Stimulated activated CD4-positive, alpha-beta T cell treated with anti-CD3 and anti-CD28 coated beads, Interleukin-1b, Interleukin-23, amount 100 ng/mL, for 24 hours (primary cell): ENCODE data around the gene KCNJ1.
A peak's percentile ranks its signal among the peaks of the same experiment; 100 is the strongest.

ENCODE experiments used
- DNase-seq, 4 experiments: peaks; one replicate each; pipeline ENCODE4 v3.0.0-alpha.2; 2020; ENCODE audit warnings: low read depth in 4 of 4, low spot score in 1 of 4

KCNJ1 gene

GRCh38 chr11:128884054-128884453 is 17.0 kb upstream of the KCNJ1 start:
- DNase-seq: no peak

GRCh38 chr11:128882451-128882850 is 15.4 kb upstream of the KCNJ1 start:
- DNase-seq: no peak

- DNase-seq: no peak
Observed at GRCh38 chr11:128881221-128881620, 14.1 kb upstream of the KCNJ1 start.

- DNase-seq: no peak
Observed at GRCh38 chr11:128879817-128880216, 12.7 kb upstream of the KCNJ1 start.

GRCh38 chr11:128878455-128878854 is 11.4 kb upstream of the KCNJ1 start:
- no peak for DNase-seq

- DNase-seq: no peak
Observed at GRCh38 chr11:128877726-128878125, 10.6 kb upstream of the KCNJ1 start.

- DNase-seq: no peak
Observed at GRCh38 chr11:128876133-128876650, 9.1 kb upstream of the KCNJ1 start.

GRCh38 chr11:128874427-128874826 is 7.3 kb upstream of the KCNJ1 start:
- no peak for DNase-seq

GRCh38 chr11:128872594-128872993 is 5.5 kb upstream of the KCNJ1 start:
- DNase-seq: no peak

GRCh38 chr11:128872094-128872493 is 5.0 kb upstream of the KCNJ1 start:
- DNase-seq: no peak

GRCh38 chr11:128871168-128871610 is 4.1 kb upstream of the KCNJ1 start:
- no peak for DNase-seq

GRCh38 chr11:128868841-128869671 is 2.0 kb upstream of the KCNJ1 start:
- DNase-seq: no peak

GRCh38 chr11:128865490-128865889 is 1.6 kb downstream of the KCNJ1 start:
- no peak for DNase-seq

- no peak for DNase-seq
Observed at GRCh38 chr11:128862908-128863660, 4.0 kb downstream of the KCNJ1 start.

GRCh38 chr11:128862406-128862805 is 4.7 kb downstream of the KCNJ1 start:
- DNase-seq: no peak

- DNase-seq: no peak
Observed at GRCh38 chr11:128860571-128861361, 6.3 kb downstream of the KCNJ1 start.

- peak; percentile 46 to 71 (median 58) for DNase-seq
Observed at GRCh38 chr11:128859563-128860441, 7.3 kb downstream of the KCNJ1 start.

GRCh38 chr11:128857341-128857740 is 9.8 kb downstream of the KCNJ1 start:
- DNase-seq: no peak

- no peak for DNase-seq
Observed at GRCh38 chr11:128856241-128856640, 10.9 kb downstream of the KCNJ1 start.

GRCh38 chr11:128854841-128855240 is 12.3 kb downstream of the KCNJ1 start:
- no peak for DNase-seq
